ENCODE data around the gene OVOL2.
A peak's percentile ranks its signal among the peaks of the same experiment; 100 is the strongest.
"Not testable (repeated sequence)": the region's sequence is repeated elsewhere in the genome, so short reads cannot be mapped to it uniquely, and the experiment has no call there.

Gene OVOL2

GRCh38 chr20:18056174-18057100 is 1.3 kb downstream of the OVOL2 start:
- peak; percentile 25 to 40 for DNase-seq

GRCh38 chr20:18055261-18055660 is 2.5 kb downstream of the OVOL2 start:
- DNase-seq: no peak

GRCh38 chr20:18052856-18053255 is 4.9 kb downstream of the OVOL2 start:
- no peak for DNase-seq

- DNase-seq: no peak
Measured at GRCh38 chr20:18050628-18051027, 7.1 kb downstream of the OVOL2 start.

GRCh38 chr20:18048176-18048575 is 9.5 kb downstream of the OVOL2 start:
- DNase-seq: no peak

GRCh38 chr20:18046535-18046934 is 11.2 kb downstream of the OVOL2 start:
- DNase-seq: no peak

GRCh38 chr20:18042229-18042628 is 15.5 kb downstream of the OVOL2 start:
- no peak for DNase-seq

GRCh38 chr20:18041462-18041861 is 16.3 kb downstream of the OVOL2 start:
- no peak for DNase-seq

GRCh38 chr20:18039063-18039462 is 18.7 kb downstream of the OVOL2 start:
- no peak for DNase-seq

GRCh38 chr20:18034039-18034438 is 23.7 kb downstream of the OVOL2 start:
- no peak for DNase-seq

- no peak for DNase-seq
Measured at GRCh38 chr20:18032977-18033892, 24.5 kb downstream of the OVOL2 start.

GRCh38 chr20:18031888-18032509 is 25.7 kb downstream of the OVOL2 start:
- no peak for DNase-seq

- DNase-seq: no peak
Measured at GRCh38 chr20:18031050-18031449, 26.7 kb downstream of the OVOL2 start.

- DNase-seq: no peak
Measured at GRCh38 chr20:18030020-18030419, 27.7 kb downstream of the OVOL2 start.

GRCh38 chr20:18027011-18027410 is 30.7 kb downstream of the OVOL2 start:
- not testable (repeated sequence) for DNase-seq

GRCh38 chr20:18024606-18025127 is 33.0 kb downstream of the OVOL2 start:
- no peak for DNase-seq

GRCh38 chr20:18020931-18021330 is 36.8 kb downstream of the OVOL2 start:
- no peak for DNase-seq

- DNase-seq: peak in 1 of 2 experiments; percentile 36
Measured at GRCh38 chr20:18019068-18019467, 38.6 kb downstream of the OVOL2 start.

- no peak for DNase-seq
Measured at GRCh38 chr20:18018100-18018499, 39.6 kb downstream of the OVOL2 start.

- DNase-seq: no peak
Measured at GRCh38 chr20:18016772-18017171, 40.9 kb downstream of the OVOL2 start.

GRCh38 chr20:18014411-18014810 is 43.3 kb downstream of the OVOL2 start:
- no peak for DNase-seq

GRCh38 chr20:18012901-18013300 is 44.8 kb downstream of the OVOL2 start:
- no peak for DNase-seq

Data from activated T-cell treated with anti-CD3 and anti-CD28 coated beads, Interleukin-2, amount 50 U/mL, for 48 hours (primary cell).